Measurements from ENCODE around the gene SERPINB4. TPM values are rescaled to one million over a fixed set of nuclear protein-coding genes. Genes with fewer than 3 reads are reported as not detected.
"Not testable (repeated sequence)": the region's sequence is repeated elsewhere in the genome, so short reads cannot be mapped to it uniquely, and the experiment has no call there.

SERPINB4 gene
- total RNA-seq, 6 experiments from 2014 or later = not detected

DNA sequence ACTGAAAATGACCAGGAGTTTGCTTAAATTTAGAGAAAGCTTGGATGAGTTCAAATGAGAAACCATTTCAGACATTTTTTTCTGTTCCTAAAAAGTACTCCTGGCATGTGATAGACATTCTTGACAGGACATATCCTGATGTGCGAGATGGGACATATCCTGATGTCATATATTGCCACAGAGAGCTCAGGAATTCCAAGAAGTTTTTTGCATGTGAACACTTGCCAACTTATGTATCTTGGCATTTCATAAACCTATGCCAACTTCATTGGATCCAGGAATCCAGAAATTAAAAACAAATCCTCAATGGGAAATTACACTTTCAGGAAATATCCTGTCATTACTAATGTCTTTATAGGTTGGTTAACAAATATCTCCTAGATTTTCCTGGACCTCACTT, 20.5 kb upstream of the SERPINB4 start:
- H3K36me3 Mint-ChIP-seq (ENCODE audit: low read depth) = peaks cover 7% of the 10 kb centered on the region; the same call in 1 of the 2 replicates
- peaks cover 8% of the 10 kb centered on the region for H3K9me3 Mint-ChIP-seq
- H3K27me3 Mint-ChIP-seq (ENCODE audit: insufficient read depth) = no peaks in the 10 kb centered on the region
- H3K4me1 Mint-ChIP-seq (ENCODE audit: low read depth) = peaks cover 17% of the 10 kb centered on the region
- no peak for DNase-seq
- H3K27ac Mint-ChIP-seq = no peak overlapping the region
- no peak overlapping the region for H3K4me3 Mint-ChIP-seq
- TF ChIP-seq, protein P1, sequence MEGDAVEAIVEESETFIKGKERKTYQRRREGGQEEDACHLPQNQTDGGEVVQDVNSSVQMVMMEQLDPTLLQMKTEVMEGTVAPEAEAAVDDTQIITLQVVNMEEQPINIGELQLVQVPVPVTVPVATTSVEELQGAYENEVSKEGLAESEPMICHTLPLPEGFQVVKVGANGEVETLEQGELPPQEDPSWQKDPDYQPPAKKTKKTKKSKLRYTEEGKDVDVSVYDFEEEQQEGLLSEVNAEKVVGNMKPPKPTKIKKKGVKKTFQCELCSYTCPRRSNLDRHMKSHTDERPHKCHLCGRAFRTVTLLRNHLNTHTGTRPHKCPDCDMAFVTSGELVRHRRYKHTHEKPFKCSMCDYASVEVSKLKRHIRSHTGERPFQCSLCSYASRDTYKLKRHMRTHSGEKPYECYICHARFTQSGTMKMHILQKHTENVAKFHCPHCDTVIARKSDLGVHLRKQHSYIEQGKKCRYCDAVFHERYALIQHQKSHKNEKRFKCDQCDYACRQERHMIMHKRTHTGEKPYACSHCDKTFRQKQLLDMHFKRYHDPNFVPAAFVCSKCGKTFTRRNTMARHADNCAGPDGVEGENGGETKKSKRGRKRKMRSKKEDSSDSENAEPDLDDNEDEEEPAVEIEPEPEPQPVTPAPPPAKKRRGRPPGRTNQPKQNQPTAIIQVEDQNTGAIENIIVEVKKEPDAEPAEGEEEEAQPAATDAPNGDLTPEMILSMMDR (IDR thresholded peaks at IDR 0.05) = no peak

DNA sequence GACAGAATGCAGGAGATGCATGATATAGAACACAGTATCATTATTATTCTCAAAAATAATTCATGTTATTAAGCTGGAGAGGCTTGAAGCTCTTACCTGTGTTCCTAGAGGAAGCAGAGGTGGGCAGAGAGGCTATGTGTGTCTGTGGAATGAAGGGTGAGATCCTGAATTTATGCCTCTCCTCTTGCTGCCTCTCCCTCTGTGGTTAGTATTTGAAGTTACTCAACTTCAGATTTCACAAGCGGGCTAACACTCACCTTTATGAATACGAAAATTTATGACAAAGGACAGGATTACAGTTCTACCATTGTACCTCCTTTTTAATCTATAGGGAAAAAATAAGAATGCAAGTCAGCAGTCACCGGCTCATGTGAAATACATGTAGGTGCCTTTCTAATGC, 17.7 kb upstream of the SERPINB4 start, which contains the start of gene SERPINB3:
TSS of gene SERPINB3 (minus strand) at position 144 of the 400 bp plus-strand sequence. CDS start 677 bp downstream, outside the sequence.
- not testable (repeated sequence) for H3K36me3 Mint-ChIP-seq (ENCODE audit: low read depth); H3K9me3 Mint-ChIP-seq; DNase-seq; H3K27ac Mint-ChIP-seq; H3K27me3 Mint-ChIP-seq (ENCODE audit: insufficient read depth); H3K4me3 Mint-ChIP-seq
- peaks cover 38% of the 10 kb centered on the region for H3K4me1 Mint-ChIP-seq (ENCODE audit: low read depth)

DNA sequence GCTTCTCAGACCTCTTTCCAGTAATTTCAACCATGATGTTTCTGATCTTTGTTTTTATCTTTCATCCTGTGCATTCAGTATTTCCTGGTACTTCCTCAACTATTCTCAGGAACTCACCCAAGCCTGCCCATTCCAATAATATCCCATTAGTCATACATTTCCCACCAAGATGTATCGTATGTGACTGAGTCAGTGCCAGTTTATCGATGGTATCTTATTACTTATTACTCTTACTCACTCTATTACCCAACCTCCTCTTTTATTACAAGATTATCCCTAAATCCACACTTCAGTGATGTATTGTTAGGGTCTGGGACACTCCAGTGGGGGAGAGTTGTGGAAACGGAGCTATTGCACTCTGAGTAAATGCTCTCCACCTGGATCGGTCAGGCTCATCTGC, 14.9 kb upstream of the SERPINB4 start:
- H3K4me1 Mint-ChIP-seq (ENCODE audit: low read depth) = peaks cover 43% of the 10 kb centered on the region
- H3K27me3 Mint-ChIP-seq (ENCODE audit: insufficient read depth); H3K9me3 Mint-ChIP-seq; H3K36me3 Mint-ChIP-seq (ENCODE audit: low read depth); H3K27ac Mint-ChIP-seq; DNase-seq: not testable (repeated sequence)
- peak overlapping the region; percentile 38 for H3K4me3 Mint-ChIP-seq

DNA sequence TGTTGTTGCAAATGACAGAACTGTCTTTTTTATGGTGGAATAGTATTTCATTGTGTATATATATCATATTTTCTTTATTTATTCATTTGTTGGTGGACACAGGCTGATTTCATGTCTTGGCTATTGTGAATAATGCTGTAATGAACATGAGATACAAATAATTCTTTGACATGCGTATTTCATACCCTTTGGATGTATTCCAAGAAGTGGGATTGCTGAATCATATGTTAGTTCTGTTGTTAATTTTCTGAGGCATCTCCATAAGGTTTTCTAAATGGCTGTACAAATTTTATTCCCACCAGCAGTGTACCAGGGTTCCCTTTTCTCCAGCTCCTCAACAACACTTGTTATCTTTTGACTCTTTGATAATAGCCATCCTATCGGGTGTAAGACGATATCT, 6.2 kb upstream of the SERPINB4 start:
- not testable (repeated sequence) for H3K9me3 Mint-ChIP-seq

DNA sequence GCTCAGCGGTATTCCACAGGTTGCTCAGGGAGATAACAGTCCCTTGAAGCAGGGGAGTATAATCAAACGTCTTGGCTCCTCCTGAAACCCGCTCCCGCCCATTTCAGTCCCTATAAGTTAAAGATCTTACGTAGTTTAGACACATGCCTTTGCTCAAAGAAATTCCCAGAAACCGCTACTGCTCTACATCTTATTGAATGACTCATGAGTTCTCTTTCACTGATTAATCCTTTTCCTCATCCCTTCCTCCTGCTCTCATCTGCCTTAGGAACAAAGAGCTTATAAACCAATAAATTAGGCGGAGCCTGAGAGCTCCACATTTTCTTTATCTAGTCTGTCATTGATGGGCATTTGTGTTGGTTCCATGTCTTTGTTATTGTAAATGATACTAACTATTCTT, 4.2 kb upstream of the SERPINB4 start:
- peak; percentile 59 for DNase-seq
- Mint-ChIP-seq H3K4me1 (ENCODE audit: low read depth) (peaks cover 60% of the 10 kb centered on the region), H3K36me3 (ENCODE audit: low read depth) (no peaks in the 10 kb centered on the region), H3K27me3 (ENCODE audit: insufficient read depth) (no peaks in the 10 kb centered on the region), H3K9me3 (no peaks in the 10 kb centered on the region), H3K4me3 (no peak overlapping the region), H3K27ac (peak overlapping the region; percentile 55)
- TF ChIP-seq, protein P1 (IDR thresholded peaks at IDR 0.05) = no peak

More for the DNA sequence above, 6.2 kb upstream of the SERPINB4 start:
- not testable (repeated sequence) for H3K27me3 Mint-ChIP-seq (ENCODE audit: insufficient read depth); DNase-seq; H3K36me3 Mint-ChIP-seq (ENCODE audit: low read depth); H3K27ac Mint-ChIP-seq; H3K4me3 Mint-ChIP-seq
- H3K4me1 Mint-ChIP-seq (ENCODE audit: low read depth) = peaks cover 48% of the 10 kb centered on the region

DNA sequence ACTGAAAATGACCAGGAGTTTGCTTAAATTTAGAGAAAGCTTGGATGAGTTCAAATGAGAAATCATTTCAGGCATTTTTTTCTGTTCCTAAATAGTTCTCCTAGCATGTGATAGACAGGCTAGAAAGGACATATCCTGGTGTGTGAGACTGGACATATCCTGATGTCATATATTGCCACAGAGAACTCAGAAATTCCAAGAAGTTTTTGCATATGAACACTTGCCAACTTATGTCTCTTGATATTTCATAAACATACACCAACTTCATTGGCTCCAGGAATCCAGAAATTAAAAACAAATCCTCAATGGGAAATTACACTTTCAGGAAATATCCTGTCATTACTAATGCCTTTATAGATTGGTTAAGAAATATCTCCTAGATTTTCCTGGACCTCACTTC, 2.9 kb upstream of the SERPINB4 start:
- no peaks in the 10 kb centered on the region for H3K27me3 Mint-ChIP-seq (ENCODE audit: insufficient read depth)
- no peaks in the 10 kb centered on the region for H3K36me3 Mint-ChIP-seq (ENCODE audit: low read depth)
- H3K4me1 Mint-ChIP-seq (ENCODE audit: low read depth) = peaks cover 69% of the 10 kb centered on the region
- H3K27ac Mint-ChIP-seq = no peak overlapping the region
- no peak overlapping the region for H3K4me3 Mint-ChIP-seq
- TF ChIP-seq, protein P1 (IDR thresholded peaks at IDR 0.05) = no peak
- DNase-seq = no peak
- no peaks in the 10 kb centered on the region for H3K9me3 Mint-ChIP-seq

DNA sequence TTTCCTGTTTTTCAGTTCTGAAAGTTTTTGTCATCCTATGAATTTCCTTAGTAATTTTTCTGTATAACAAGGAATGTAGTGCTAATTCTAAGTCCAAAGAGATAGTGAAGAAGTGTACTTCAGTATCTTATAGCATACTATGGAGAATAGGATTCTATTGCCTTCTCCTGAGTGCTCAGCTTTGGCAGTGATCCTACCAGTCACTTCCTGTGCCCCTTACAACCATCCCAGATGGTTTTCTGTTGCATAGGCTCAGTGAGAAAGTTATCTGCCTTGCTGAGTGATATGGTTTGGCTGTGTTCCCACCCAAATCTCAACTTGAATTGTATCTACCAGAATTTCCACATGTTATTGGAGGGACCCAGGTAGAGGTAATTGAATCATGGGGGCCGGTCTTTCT, 638 bp upstream of the SERPINB4 start:
- not testable (repeated sequence) for H3K27me3 Mint-ChIP-seq (ENCODE audit: insufficient read depth); H3K36me3 Mint-ChIP-seq (ENCODE audit: low read depth); H3K4me3 Mint-ChIP-seq; DNase-seq; H3K27ac Mint-ChIP-seq; H3K9me3 Mint-ChIP-seq
- peaks cover 79% of the 10 kb centered on the region for H3K4me1 Mint-ChIP-seq (ENCODE audit: low read depth)

DNA sequence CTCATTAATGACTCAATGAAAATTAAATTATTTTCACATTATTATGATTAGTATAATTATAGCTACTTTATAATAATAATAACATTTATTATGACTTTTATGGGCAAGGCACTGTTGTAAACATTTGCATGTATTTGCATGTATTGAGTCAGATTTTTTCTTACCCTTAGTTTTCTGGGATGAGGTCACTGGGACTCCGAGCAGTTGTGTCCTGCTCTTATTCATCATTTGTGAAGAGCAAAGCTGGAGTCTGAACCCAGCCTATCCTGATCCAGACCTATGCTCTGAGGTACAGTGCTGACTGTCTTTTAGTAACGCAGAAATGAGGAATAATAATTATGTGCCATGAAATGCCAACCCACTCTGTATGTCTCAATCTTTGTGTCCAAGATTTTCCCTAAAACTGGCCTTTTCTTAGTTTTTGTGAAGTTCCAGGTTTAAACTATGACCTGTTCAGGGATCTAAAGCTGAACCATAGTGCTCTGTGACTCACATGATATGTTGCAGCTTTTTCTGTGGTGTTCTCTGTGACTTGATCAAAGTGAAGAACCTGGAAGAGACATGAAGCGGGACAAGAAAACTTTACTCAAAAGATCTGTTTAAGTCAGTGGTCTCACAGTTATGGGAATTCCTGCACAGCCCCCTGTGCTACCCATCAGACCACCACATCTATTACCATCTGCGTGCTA, 1.2 kb downstream of the SERPINB4 start:
- H3K9me3 Mint-ChIP-seq; H3K4me3 Mint-ChIP-seq; H3K27me3 Mint-ChIP-seq (ENCODE audit: insufficient read depth); H3K27ac Mint-ChIP-seq; H3K36me3 Mint-ChIP-seq (ENCODE audit: low read depth); DNase-seq: not testable (repeated sequence)
- peaks cover 64% of the 10 kb centered on the region for H3K4me1 Mint-ChIP-seq (ENCODE audit: low read depth)

DNA sequence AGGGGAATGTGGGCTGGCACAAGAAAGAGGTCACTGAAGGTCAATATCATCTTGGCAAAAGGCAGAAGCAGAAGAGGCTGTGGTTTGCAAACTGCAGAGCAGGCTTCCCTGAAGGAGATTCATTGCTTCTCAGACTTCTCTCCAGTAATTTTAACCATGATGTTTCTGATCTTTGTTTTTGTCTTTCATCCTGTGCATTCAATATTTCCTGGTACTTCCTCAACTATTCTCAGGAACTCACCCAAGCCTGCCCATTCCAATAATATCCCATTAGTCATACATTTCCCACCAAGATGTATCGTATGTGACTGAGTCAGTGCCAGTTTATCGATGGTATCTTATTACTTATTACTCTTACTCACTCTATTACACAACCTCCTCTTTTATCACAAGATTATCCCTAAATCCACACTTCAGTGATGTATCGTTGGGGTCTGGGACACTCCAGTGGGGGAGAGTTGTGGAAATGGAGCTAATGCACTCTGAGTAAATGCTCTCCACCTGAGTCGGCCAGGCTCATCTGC, 2.8 kb downstream of the SERPINB4 start:
- not testable (repeated sequence) for H3K27ac Mint-ChIP-seq; H3K27me3 Mint-ChIP-seq (ENCODE audit: insufficient read depth)
- DNase-seq = peak; percentile 16

More for the DNA sequence above, 2.8 kb downstream of the SERPINB4 start:
- H3K36me3 Mint-ChIP-seq (ENCODE audit: low read depth); H3K9me3 Mint-ChIP-seq: not testable (repeated sequence)
- Mint-ChIP-seq H3K4me1 (ENCODE audit: low read depth) (peaks cover 53% of the 10 kb centered on the region), H3K4me3 (peak overlapping the region; percentile 5; the same call in 1 of the 2 replicates)

All from HFFc6 (cell line).